Measurements from ENCODE around the gene ZNF367. TPM values are rescaled to one million over a fixed set of nuclear protein-coding genes. Genes with fewer than 3 reads are reported as not detected.
A peak's percentile ranks its signal among the peaks of the same experiment; 100 is the strongest.

ZNF367 gene
- total and polyA plus RNA-seq, 9 of the 15 experiments (the other 6 are each of a cell fraction or from before 2014, with no cell fraction given) = 2.7 to 14.4 (median 10.0) TPM

DNA sequence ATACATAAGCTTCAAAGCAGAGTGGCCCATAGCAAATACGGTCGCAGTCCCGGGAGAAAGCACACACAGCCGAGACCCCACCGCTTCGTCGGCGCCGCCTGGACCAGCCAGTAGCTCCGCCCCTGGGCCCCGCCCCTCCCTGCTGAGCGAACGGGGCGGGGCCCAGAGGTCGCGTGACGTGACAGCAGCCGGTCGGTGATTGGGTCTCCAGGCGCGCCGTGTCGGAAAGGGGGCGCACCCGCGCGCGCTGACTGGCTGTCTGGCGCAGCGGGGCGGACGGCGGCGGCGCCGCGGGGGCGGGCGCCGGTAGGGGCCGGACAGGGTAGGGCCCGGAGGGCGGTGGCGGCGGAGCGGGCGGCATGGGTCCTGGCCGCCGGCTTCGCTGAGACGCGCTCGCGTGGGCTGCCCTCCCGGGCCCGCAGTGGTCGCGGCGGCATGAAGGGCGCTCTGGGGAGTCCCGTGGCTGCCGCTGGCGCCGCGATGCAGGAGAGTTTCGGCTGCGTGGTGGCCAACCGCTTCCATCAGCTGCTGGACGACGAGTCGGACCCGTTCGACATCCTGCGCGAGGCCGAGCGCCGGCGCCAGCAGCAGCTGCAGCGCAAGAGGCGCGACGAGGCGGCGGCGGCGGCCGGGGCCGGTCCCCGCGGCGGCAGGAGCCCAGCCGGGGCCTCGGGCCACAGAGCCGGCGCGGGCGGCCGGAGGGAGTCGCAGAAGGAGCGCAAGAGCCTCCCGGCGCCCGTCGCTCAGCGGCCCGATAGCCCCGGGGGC is 31.9 kb upstream of the ZNF367 start, which contains the start of gene HABP4 (continued):
- TF ChIP-seq, protein P1, sequence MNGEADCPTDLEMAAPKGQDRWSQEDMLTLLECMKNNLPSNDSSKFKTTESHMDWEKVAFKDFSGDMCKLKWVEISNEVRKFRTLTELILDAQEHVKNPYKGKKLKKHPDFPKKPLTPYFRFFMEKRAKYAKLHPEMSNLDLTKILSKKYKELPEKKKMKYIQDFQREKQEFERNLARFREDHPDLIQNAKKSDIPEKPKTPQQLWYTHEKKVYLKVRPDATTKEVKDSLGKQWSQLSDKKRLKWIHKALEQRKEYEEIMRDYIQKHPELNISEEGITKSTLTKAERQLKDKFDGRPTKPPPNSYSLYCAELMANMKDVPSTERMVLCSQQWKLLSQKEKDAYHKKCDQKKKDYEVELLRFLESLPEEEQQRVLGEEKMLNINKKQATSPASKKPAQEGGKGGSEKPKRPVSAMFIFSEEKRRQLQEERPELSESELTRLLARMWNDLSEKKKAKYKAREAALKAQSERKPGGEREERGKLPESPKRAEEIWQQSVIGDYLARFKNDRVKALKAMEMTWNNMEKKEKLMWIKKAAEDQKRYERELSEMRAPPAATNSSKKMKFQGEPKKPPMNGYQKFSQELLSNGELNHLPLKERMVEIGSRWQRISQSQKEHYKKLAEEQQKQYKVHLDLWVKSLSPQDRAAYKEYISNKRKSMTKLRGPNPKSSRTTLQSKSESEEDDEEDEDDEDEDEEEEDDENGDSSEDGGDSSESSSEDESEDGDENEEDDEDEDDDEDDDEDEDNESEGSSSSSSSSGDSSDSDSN (IDR thresholded peaks at IDR 0.05; ENCODE audit: borderline replicate concordance in 1 of 2, low read depth in 2 of 2, low read length in 2 of 2) = peak in 1 of 2 experiments; percentile 53; a peak in 1 of 4 replicates
- TF ChIP-seq ZSCAN29 (IDR thresholded peaks at IDR 0.05) (no peak), ZFX (CRISPR knock-in tag; IDR thresholded peaks at IDR 0.05) (peak; percentile 64), GATAD2B (IDR thresholded peaks at IDR 0.05; ENCODE audit: borderline replicate concordance) (peak; percentile 40; the same call in 1 of the 2 replicates), NR2C2 (CRISPR knock-in tag; IDR thresholded peaks at IDR 0.05) (no peak), NR2C2 (tag; IDR thresholded peaks at IDR 0.05) (peak; percentile 35; the same call in 1 of the 2 replicates), SMAD4 (CRISPR knock-in tag; conservative IDR thresholded peaks at IDR 0.05) (peak; percentile 89), CCNT2 (IDR thresholded peaks at IDR 0.05; ENCODE audit: borderline replicate concordance, extremely low read depth, insufficient read length, low read depth, low read length) (peak; percentile 83), SIN3A (IDR thresholded peaks at IDR 0.05; ENCODE audit: borderline replicate concordance in 2 of 2, control insufficient read depth in 1 of 2, low read depth in 2 of 2, low read length in 2 of 2) (0 out of 4 replicates have a peak, but pooled peaks of 1 of the 2 experiments have one; percentile 31), NRF1 (conservative IDR thresholded peaks at IDR 0.05 in 1 of 2, IDR thresholded peaks at IDR 0.05 in 1 of 2) (peak in 1 of 2 experiments; percentile 70; a peak in 3 of 4 replicates), RBBP5 (IDR thresholded peaks at IDR 0.05; ENCODE audit: borderline replicate concordance, insufficient read depth, low read length, poor library complexity, severe bottlenecking) (peak; percentile 75), KLF1 (tag; IDR thresholded peaks at IDR 0.05) (peak; percentile 83), RB1 (IDR thresholded peaks at IDR 0.05; ENCODE audit: low read depth) (0 out of 2 replicates have a peak, but pooled peaks have one; percentile 30), SOX6 (IDR thresholded peaks at IDR 0.05) (0 out of 2 replicates have a peak, but pooled peaks have one; percentile 9)
- TF ChIP-seq, protein P2, sequence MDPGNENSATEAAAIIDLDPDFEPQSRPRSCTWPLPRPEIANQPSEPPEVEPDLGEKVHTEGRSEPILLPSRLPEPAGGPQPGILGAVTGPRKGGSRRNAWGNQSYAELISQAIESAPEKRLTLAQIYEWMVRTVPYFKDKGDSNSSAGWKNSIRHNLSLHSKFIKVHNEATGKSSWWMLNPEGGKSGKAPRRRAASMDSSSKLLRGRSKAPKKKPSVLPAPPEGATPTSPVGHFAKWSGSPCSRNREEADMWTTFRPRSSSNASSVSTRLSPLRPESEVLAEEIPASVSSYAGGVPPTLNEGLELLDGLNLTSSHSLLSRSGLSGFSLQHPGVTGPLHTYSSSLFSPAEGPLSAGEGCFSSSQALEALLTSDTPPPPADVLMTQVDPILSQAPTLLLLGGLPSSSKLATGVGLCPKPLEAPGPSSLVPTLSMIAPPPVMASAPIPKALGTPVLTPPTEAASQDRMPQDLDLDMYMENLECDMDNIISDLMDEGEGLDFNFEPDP (CRISPR knock-in tag; IDR thresholded peaks at IDR 0.05) = 0 out of 2 replicates have a peak, but pooled peaks have one; percentile 49

All from K562 (cell line).